ENCODE measurements around the gene LRRC32.

DNA sequence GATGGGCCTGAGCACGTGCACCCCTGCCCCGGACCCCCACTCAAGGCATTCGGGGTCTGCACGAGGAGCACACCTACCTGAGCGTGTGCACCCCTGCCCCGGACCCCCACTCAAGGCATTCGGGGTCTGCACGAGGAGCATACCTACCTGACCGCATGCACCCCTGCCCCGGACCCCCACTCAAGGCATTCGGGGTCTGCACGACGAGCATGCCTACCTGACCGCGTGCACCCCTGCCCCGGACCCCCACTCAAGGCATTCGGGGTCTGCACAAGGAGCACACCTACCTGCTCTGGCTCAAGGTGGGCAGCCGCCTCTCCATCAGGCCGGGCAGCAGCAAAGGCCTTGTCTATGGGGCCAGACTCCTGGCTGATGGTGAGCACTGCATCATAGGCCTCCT lies 48.7 kb upstream of the LRRC32 start:
- TF ChIP-seq, protein P1, sequence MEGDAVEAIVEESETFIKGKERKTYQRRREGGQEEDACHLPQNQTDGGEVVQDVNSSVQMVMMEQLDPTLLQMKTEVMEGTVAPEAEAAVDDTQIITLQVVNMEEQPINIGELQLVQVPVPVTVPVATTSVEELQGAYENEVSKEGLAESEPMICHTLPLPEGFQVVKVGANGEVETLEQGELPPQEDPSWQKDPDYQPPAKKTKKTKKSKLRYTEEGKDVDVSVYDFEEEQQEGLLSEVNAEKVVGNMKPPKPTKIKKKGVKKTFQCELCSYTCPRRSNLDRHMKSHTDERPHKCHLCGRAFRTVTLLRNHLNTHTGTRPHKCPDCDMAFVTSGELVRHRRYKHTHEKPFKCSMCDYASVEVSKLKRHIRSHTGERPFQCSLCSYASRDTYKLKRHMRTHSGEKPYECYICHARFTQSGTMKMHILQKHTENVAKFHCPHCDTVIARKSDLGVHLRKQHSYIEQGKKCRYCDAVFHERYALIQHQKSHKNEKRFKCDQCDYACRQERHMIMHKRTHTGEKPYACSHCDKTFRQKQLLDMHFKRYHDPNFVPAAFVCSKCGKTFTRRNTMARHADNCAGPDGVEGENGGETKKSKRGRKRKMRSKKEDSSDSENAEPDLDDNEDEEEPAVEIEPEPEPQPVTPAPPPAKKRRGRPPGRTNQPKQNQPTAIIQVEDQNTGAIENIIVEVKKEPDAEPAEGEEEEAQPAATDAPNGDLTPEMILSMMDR (IDR thresholded peaks at IDR 0.05), result no peak
- TF ChIP-seq POLR2A (IDR thresholded peaks at IDR 0.05), result no peak

Measured in thyroid gland (tissue), 4 donors.